Smooth muscle cell (in vitro differentiated cells): Measurements from ENCODE around the gene LTK. TPM values are rescaled to one million over a fixed set of nuclear protein-coding genes. Genes with fewer than 3 reads are reported as not detected.

Experiments
- DNase-seq: peaks from one replicate; lab custom pipeline; 2025; ENCODE audit not compliant: unreplicated experiment; lab: John Stamatoyannopoulos, UW
- H2AFZ ChIP-seq: fragments of 200-600 bp; sonication (generic); 2 replicates; pipeline ENCODE4 v1.6.0; 2016; ENCODE audit warnings: antibody characterized with exemption, low read depth, mild to moderate bottlenecking
- H3F3A ChIP-seq: fragments of 200-600 bp; sonication (generic); 2 replicates; pipeline ENCODE4 v1.6.0; 2017; ENCODE audit warnings: antibody characterized with exemption, low read depth
- H3K27ac ChIP-seq: fragments of 200-600 bp; sonication (generic); 2 replicates; pipeline ENCODE4 v1.5.1; 2016; ENCODE audit warnings: low read depth, mild to moderate bottlenecking
- H3K27me3 ChIP-seq: fragments of 200-600 bp; sonication (generic); 2 replicates; pipeline ENCODE4 v1.6.1; 2016; ENCODE audit warnings: low read depth, mild to moderate bottlenecking
- H3K36me3 ChIP-seq: fragments of 200-600 bp; sonication (generic); 2 replicates; pipeline ENCODE4 v1.5.1; 2016; ENCODE audit warnings: low read depth
- H3K4me1 ChIP-seq: fragments of 200-600 bp; sonication (generic); 2 replicates; pipeline ENCODE4 v1.5.1; 2016; ENCODE audit warnings: low read depth
- H3K4me2 ChIP-seq: fragments of 200-600 bp; sonication (generic); 2 replicates; pipeline ENCODE4 v1.6.0; 2016; ENCODE audit warnings: mild to moderate bottlenecking
- H3K4me3 ChIP-seq: fragments of 200-600 bp; sonication (generic); 2 replicates; pipeline ENCODE4 v1.5.1; 2016; ENCODE audit warnings: mild to moderate bottlenecking
- H3K79me2 ChIP-seq: fragments of 200-600 bp; sonication (generic); 2 replicates; pipeline ENCODE4 v1.6.0; 2016; ENCODE audit warnings: low read depth, mild to moderate bottlenecking
- H3K9ac ChIP-seq: fragments of 200-600 bp; sonication (generic); 2 replicates; pipeline ENCODE4 v1.6.0; 2016; ENCODE audit warnings: low read depth
- H3K9me3 ChIP-seq: fragments of 200-600 bp; sonication (generic); replicated peaks from 2 replicates; pipeline ENCODE4 v1.5.1; 2016; ENCODE audit warnings: low read depth
- H4K20me1 ChIP-seq: fragments of 200-600 bp; sonication (generic); 2 replicates; pipeline ENCODE4 v1.6.0; 2016; ENCODE audit warnings: low read depth
- WGBS: methylation state at CpG from one replicate; pipeline ENCODE4 v1.1.7; 2016; ENCODE audit warnings: low lambda C conversion rate; 5-methylcytosine and 5-hydroxymethylcytosine counted together
- polyA plus RNA-seq: library from polyadenylated mRNA; unstranded; fragments of >200 nt; fragmentation: Nextera tagmentation; extraction: Ambion mirVana; gene quantifications from 2 replicates; pipeline ENCODE4 v1.2.1, GENCODE V29; 2016
- total RNA-seq: library from RNA; depleted of rRNA; stranded (reverse); fragments of >200 nt; gene quantifications from 2 replicates; pipeline ENCODE4 v1.2.3, GENCODE V29; 2014
- TF ChIP-seq, protein P1 (sequence below): fragments of 200-600 bp; sonication (generic); IDR thresholded peaks from 2 replicates; pipeline ENCODE4 v1.5.1; 2017; ENCODE audit warnings: borderline replicate concordance, mild to moderate bottlenecking, antibody characterized with exemption; ENCODE audit not compliant: insufficient read depth, poor library complexity, severe bottlenecking

The LTK gene
- total and polyA plus RNA-seq, 2 experiments from 2014 or later: 1.2 to 1.6 TPM

DNA sequence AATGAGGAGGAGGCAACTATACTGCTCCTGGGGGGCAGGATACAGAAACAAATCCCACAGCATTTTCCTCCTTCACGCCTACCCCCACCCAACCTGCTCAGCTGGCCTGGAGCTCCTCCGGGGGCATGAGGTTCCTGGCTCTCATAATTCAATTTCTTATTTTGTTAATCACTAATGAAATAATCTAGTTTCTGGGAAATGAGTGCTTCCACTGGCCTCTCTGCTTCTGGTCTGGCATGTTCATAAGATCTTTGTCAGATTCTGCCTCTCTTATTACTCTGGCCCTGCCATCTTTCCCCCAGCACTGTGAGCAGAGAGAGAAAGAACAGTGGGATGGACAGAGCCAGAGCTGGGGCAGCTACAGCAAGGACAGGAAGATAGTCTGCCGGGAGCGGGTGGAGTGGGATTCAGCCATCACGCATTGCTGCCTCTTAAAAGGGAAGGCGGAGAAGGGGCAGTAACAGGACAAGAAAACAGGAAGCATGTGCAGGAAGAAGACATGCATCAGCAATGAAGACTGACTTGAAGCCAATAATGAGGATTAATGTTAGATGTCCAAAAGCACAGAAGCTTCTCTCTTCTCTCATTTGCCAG lies 16.8 kb upstream of the LTK start:
- DNase-seq: no peak
- no peak overlapping the region for H3K4me3 ChIP-seq
- H3K4me1 ChIP-seq: no peaks in the 10 kb centered on the region
- 96% methylated on average over 6 of the region's 6 CpGs for WGBS
- H3K79me2 ChIP-seq: no peaks in the 10 kb centered on the region
- H3K4me2 ChIP-seq: no peak overlapping the region
- H4K20me1 ChIP-seq: no peaks in the 10 kb centered on the region
- TF ChIP-seq, protein P1, sequence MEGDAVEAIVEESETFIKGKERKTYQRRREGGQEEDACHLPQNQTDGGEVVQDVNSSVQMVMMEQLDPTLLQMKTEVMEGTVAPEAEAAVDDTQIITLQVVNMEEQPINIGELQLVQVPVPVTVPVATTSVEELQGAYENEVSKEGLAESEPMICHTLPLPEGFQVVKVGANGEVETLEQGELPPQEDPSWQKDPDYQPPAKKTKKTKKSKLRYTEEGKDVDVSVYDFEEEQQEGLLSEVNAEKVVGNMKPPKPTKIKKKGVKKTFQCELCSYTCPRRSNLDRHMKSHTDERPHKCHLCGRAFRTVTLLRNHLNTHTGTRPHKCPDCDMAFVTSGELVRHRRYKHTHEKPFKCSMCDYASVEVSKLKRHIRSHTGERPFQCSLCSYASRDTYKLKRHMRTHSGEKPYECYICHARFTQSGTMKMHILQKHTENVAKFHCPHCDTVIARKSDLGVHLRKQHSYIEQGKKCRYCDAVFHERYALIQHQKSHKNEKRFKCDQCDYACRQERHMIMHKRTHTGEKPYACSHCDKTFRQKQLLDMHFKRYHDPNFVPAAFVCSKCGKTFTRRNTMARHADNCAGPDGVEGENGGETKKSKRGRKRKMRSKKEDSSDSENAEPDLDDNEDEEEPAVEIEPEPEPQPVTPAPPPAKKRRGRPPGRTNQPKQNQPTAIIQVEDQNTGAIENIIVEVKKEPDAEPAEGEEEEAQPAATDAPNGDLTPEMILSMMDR: no peak
- H3K36me3 ChIP-seq: no peaks in the 10 kb centered on the region
- no peak overlapping the region for H2AFZ ChIP-seq
- H3F3A ChIP-seq: no peaks in the 10 kb centered on the region
- H3K27me3 ChIP-seq: no peaks in the 10 kb centered on the region
- no peaks in the 10 kb centered on the region for H3K9me3 ChIP-seq
- no peak overlapping the region for H3K27ac ChIP-seq
- H3K9ac ChIP-seq: no peak overlapping the region

DNA sequence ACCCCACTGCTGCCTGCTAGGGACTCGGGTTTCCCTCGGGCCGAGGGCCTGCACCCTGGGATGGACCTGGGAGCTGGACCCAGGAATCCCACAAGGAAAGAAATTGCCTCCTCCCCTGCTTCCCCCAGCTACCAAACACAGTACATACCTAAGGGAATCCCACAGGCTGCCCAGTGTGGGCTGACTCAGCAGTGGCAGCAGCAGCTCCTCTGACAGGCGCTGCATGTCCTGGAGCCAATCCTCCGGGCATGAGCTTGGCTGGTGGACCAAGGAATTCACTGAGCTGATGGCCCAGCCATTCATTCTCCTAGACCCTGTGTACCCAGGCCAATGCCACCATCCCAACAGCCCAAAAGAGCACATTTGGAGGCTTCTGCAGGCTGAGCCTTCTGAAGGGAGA lies 9.5 kb upstream of the LTK start:
- TF ChIP-seq, protein P1: no peak
- H3K27ac ChIP-seq: no peak overlapping the region
- H3K4me1 ChIP-seq: no peaks in the 10 kb centered on the region
- H3K36me3 ChIP-seq: no peaks in the 10 kb centered on the region
- H4K20me1 ChIP-seq: no peaks in the 10 kb centered on the region
- DNase-seq: no peak
- no peak overlapping the region for H2AFZ ChIP-seq
- H3K4me3 ChIP-seq: no peak overlapping the region
- no peaks in the 10 kb centered on the region for H3F3A ChIP-seq
- H3K4me2 ChIP-seq: no peak overlapping the region
- H3K27me3 ChIP-seq: no peaks in the 10 kb centered on the region
- H3K9me3 ChIP-seq: no peaks in the 10 kb centered on the region
- 99% methylated on average over 5 of the region's 5 CpGs for WGBS
- H3K9ac ChIP-seq: no peak overlapping the region
- no peaks in the 10 kb centered on the region for H3K79me2 ChIP-seq

DNA sequence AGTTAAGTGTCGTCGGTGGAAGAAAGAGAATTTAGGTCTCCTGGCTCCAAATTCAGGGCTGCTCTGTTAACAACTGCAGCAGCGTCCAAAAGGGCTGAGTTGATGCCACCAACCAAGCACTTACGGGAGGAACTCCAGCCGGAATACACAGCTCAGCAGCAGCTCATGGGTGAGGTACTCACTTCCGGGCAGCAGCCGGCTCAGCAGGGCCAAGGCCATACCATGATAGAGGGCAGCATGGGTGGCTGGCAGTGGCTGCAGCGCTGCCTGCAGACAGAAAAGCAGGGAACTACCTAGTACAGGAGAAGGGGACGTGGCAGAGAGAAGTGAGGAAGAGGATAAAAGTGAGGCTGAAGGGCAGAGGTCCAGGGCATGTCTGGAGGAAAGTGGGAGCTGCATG lies 8.0 kb upstream of the LTK start:
- Histone ChIP-seq H4K20me1 (no peaks in the 10 kb centered on the region), H3K36me3 (no peaks in the 10 kb centered on the region), H3K79me2 (no peaks in the 10 kb centered on the region), H3F3A (no peaks in the 10 kb centered on the region), H3K27ac (no peak overlapping the region), H3K4me1 (no peaks in the 10 kb centered on the region), H2AFZ (no peak overlapping the region), H3K9me3 (no peaks in the 10 kb centered on the region), H3K9ac (no peak overlapping the region), H3K4me3 (no peak overlapping the region), H3K27me3 (no peaks in the 10 kb centered on the region), H3K4me2 (no peak overlapping the region)
- WGBS: 96% methylated on average over 9 of the region's 9 CpGs
- TF ChIP-seq, protein P1: no peak
- DNase-seq: no peak

DNA sequence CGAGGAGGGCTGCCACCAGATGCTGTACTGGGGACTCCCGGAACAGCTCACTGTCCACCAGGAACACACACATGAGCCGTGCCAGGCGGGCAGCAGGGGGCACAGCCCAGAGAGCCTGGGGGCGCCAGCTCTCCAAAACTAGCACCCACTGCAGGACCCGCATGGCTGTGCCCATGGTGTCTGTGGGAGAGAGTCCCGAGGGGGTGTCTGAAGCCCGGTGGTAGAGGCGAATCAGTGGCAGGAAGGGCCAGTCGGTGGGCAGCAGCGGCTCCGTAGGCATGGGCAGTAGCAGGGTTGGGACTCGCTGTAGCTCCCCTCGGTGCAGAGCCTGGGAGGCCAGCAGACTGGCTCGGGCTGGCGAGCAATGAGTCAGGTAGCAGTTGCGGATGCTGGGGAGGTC lies 7.0 kb upstream of the LTK start:
- no peaks in the 10 kb centered on the region for H3K4me1 ChIP-seq
- H4K20me1 ChIP-seq: no peaks in the 10 kb centered on the region
- no peak overlapping the region for H3K4me2 ChIP-seq
- H3K79me2 ChIP-seq: no peaks in the 10 kb centered on the region
- no peaks in the 10 kb centered on the region for H3F3A ChIP-seq
- H3K36me3 ChIP-seq: no peaks in the 10 kb centered on the region
- H3K4me3 ChIP-seq: no peak overlapping the region
- no peak overlapping the region for H3K9ac ChIP-seq
- H3K27ac ChIP-seq: no peak overlapping the region
- H3K27me3 ChIP-seq: no peaks in the 10 kb centered on the region
- WGBS: 98% methylated on average over 17 of the region's 17 CpGs
- DNase-seq: no peak
- TF ChIP-seq, protein P1: no peak
- H2AFZ ChIP-seq: no peak overlapping the region
- H3K9me3 ChIP-seq: no peaks in the 10 kb centered on the region
